Type B pancreatic cell (in vitro differentiated cells): ENCODE measurements around the gene EHBP1. TPM values are rescaled to one million over a fixed set of nuclear protein-coding genes. Genes with fewer than 3 reads are reported as not detected.

Experiments
- DNase-seq: peaks from one replicate; pipeline ENCODE4 v3.0.0; 2021; ENCODE audit warnings: mixed read lengths; ENCODE audit not compliant: unreplicated experiment; ENCODE audit errors: extremely low spot score
- H3K27ac Mint-ChIP-seq: 2 replicates; pipeline ENCODE4 v1.8.0; 2021; ENCODE audit warnings: mild to moderate bottlenecking, mixed read lengths
- H3K27me3 Mint-ChIP-seq: 2 replicates; pipeline ENCODE4 v1.8.0; 2021; ENCODE audit warnings: mixed read lengths
- H3K36me3 Mint-ChIP-seq: 2 replicates; pipeline ENCODE4 v1.8.0; 2021; ENCODE audit warnings: mixed read lengths
- H3K4me1 Mint-ChIP-seq: one replicate; pipeline ENCODE4 v1.8.0; 2021; ENCODE audit warnings: mixed read lengths; ENCODE audit not compliant: unreplicated experiment
- H3K4me3 Mint-ChIP-seq: 2 replicates; pipeline ENCODE4 v1.8.0; 2021; ENCODE audit warnings: mild to moderate bottlenecking, mixed read lengths
- H3K9me3 Mint-ChIP-seq: 2 replicates; pipeline ENCODE4 v1.8.0; 2021; ENCODE audit warnings: mixed read lengths
- total RNA-seq: library from RNA; stranded (reverse); gene quantifications from 2 replicates; pipeline ENCODE4 v1.2.1, GENCODE V29; 2021; ENCODE audit warnings: low replicate concordance
- TF ChIP-seq, protein P1 (sequence below): fragments of 200-600 bp; sonication (generic); conservative IDR thresholded peaks from 2 replicates; pipeline ENCODE4 v1.5.0; 2021; ENCODE audit warnings: antibody characterized with exemption, mild to moderate bottlenecking

The EHBP1 gene
- total RNA-seq, 1 donor from 2014 or later, result 59.2 TPM

DNA sequence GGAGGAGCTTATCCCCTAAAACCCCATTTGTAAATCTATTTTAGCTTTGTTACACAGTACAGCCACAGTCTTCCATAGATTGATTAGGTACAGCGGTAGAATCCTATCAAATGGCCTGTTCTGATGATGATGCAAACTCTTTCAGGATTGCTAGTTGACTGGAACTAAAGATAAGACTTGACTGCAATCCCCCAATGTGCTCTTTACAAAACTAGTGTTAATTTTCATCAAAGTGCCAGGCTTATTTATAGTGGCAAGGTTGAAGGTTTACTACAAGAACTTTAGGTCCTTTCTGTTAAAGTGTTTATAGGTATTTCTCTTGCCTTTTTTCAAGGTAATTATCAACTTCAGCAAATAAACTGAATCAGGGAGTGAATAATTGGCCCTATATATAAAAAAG is 336.1 kb downstream of the EHBP1 start:
- Mint-ChIP-seq H3K4me1 (peaks cover 20% of the 10 kb centered on the region), H3K27me3 (peaks cover 33% of the 10 kb centered on the region), H3K9me3 (no peaks in the 10 kb centered on the region), H3K36me3 (peaks cover 16% of the 10 kb centered on the region), H3K4me3 (no peak overlapping the region), H3K27ac (no peak overlapping the region)
- TF ChIP-seq, protein P1, sequence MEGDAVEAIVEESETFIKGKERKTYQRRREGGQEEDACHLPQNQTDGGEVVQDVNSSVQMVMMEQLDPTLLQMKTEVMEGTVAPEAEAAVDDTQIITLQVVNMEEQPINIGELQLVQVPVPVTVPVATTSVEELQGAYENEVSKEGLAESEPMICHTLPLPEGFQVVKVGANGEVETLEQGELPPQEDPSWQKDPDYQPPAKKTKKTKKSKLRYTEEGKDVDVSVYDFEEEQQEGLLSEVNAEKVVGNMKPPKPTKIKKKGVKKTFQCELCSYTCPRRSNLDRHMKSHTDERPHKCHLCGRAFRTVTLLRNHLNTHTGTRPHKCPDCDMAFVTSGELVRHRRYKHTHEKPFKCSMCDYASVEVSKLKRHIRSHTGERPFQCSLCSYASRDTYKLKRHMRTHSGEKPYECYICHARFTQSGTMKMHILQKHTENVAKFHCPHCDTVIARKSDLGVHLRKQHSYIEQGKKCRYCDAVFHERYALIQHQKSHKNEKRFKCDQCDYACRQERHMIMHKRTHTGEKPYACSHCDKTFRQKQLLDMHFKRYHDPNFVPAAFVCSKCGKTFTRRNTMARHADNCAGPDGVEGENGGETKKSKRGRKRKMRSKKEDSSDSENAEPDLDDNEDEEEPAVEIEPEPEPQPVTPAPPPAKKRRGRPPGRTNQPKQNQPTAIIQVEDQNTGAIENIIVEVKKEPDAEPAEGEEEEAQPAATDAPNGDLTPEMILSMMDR, result no peak
- DNase-seq, result no peak

DNA sequence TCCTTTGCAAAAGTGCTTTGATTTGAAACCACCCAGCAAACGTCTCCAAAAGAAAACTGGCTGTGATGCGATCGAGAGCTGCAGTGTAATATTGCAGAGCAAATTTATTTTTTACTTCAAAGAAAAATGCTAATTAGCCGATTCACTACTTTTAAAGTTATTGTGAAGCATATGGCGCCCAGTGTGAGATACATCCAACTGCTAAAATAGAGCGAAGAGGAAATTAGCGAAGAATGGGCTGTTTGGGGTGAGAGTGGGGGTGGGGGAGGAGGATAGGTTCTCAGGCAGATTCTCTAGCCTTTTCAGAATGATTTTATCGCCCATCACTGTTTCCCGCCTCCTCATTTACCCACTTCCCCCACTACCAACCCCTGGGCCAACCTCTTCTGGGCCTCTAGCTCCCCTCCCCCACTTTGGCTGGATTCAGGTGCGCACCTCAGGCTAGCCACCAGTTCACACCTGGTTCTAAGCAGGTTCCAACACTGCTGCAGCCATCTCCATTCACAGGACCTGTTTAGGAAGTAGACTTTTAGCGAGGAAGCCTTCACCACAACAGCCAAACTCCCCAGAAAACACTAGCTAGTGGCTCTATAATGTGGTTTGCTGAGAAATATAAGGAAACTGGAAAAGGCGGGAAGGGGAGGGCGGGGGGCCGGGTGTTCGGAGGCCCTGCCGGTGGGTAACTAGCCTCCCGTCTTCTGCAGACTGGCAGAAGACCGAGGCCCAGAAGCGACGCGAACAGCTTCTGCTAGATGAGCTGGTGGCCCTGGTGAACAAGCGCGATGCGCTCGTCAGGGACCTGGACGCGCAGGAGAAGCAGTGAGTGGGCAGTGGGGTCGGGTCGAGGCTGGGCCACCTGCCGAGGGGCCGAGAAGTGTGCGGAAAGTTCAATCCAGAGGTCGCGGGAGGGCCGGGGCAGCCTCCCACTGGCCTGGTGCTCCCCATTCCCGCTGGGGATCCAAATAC is 339.1 kb downstream of the EHBP1 start:
- H3K27ac Mint-ChIP-seq, result peak overlapping the region; percentile 84
- H3K4me1 Mint-ChIP-seq, result peaks cover 29% of the 10 kb centered on the region
- H3K4me3 Mint-ChIP-seq, result peak overlapping the region; percentile 84
- TF ChIP-seq, protein P1, result no peak
- peaks cover 60% of the 10 kb centered on the region for H3K27me3 Mint-ChIP-seq
- H3K36me3 Mint-ChIP-seq, result peaks cover 16% of the 10 kb centered on the region
- no peak for DNase-seq
- no peaks in the 10 kb centered on the region for H3K9me3 Mint-ChIP-seq

DNA sequence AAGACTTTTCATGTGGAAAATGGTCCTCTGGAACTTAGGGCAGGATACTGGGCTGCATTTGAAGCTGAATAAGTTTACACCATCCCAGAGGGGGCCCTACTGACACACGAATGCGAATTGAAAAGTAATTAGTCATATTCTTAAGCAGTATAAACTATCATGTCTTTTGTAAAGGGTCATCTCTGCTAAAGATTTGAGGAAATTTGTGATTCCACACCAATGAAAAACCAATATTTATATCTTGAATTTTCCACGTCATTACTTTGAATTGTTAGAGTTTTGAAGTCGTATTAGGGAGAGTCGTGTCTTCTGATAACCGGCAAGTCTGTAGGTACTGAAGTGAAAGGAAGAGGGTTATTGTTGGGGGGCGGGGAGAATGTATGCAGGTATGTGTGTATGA is 341.0 kb downstream of the EHBP1 start:
- TF ChIP-seq, protein P1, result no peak
- peaks cover 16% of the 10 kb centered on the region for H3K36me3 Mint-ChIP-seq
- peak overlapping the region; percentile 95 for H3K27ac Mint-ChIP-seq
- H3K27me3 Mint-ChIP-seq, result peaks cover 73% of the 10 kb centered on the region
- H3K4me3 Mint-ChIP-seq, result peak overlapping the region; percentile 77
- no peaks in the 10 kb centered on the region for H3K9me3 Mint-ChIP-seq
- DNase-seq, result no peak
- peaks cover 32% of the 10 kb centered on the region for H3K4me1 Mint-ChIP-seq

DNA sequence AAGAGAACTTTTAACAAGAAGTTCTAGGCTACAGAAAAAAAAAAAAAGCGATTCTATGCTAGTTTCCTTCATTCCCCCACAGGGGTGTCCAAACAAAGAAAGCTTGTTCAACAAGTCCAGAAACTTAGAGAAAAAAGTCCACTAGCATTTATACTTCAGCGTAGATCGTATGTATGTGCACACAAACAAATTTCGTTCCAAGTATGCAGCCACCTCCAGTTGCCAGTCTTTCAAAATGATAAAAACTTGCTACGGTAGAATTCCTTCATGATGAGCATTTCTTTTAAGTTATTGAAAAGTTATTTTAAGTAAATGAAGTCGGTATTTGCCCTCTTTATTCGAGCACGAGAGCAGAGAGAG is 341.4 kb downstream of the EHBP1 start:
- Mint-ChIP-seq H3K27me3 (peaks cover 75% of the 10 kb centered on the region), H3K4me1 (peaks cover 32% of the 10 kb centered on the region), H3K4me3 (peak overlapping the region; percentile 77), H3K9me3 (no peaks in the 10 kb centered on the region), H3K27ac (peak overlapping the region; percentile 95), H3K36me3 (peaks cover 16% of the 10 kb centered on the region)
- no peak for DNase-seq
- TF ChIP-seq, protein P1, result no peak

DNA sequence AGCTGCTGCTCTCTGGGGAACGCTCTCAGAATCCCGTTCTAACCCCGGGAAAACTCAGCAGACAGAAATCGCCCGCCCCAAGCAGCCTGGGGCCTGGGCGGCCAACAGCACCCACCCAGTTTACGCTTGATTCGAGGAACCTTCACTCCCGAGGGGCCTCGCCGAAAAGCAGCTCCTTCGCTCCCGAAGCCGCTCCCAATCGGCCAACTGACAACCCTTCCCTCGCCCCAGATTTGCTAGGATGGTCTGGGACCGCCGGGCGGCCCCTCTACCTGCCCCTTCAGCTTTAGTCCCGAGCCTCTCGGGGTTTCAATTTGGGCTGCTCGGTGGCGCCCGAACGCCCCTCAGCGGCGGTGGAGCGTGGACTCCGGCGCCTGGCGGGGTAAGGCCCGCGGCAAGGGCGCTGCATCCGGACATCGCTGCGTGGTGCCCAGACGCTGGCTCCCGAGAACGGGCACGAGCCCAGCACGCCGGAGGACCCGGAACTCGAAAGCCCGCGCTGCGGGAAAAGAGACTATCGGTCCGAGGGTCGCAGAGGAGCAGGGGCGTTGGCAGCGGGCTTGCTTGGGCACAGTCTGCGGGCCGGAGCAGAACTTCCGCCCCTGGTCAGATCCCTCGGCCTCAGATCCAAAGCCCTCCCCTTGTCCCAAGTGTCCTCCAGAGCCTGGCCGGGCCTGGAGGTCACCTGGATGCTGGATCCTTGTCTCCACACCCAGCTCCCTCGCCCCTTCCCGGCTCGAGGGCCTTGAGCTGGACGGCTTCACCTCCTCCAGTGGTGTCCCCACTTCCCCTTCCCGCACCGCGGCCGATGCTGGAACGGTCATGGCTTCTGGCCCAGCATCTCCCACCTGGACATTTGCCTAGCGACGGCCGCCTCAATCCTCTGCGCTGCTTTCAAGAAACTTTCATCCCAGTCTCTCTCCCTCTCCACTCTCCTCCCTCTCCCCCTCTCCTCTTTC is 342.1 kb downstream of the EHBP1 start:
- peaks cover 16% of the 10 kb centered on the region for H3K36me3 Mint-ChIP-seq
- TF ChIP-seq, protein P1, result peak; percentile 42
- H3K4me1 Mint-ChIP-seq, result peaks cover 32% of the 10 kb centered on the region
- no peaks in the 10 kb centered on the region for H3K9me3 Mint-ChIP-seq
- peak overlapping the region; percentile 95 for H3K27ac Mint-ChIP-seq
- peak overlapping the region; percentile 86 for H3K4me3 Mint-ChIP-seq
- H3K27me3 Mint-ChIP-seq, result peaks cover 82% of the 10 kb centered on the region
- no peak for DNase-seq
